ENCODE data around the gene SLC50A1.

Gene SLC50A1

DNA sequence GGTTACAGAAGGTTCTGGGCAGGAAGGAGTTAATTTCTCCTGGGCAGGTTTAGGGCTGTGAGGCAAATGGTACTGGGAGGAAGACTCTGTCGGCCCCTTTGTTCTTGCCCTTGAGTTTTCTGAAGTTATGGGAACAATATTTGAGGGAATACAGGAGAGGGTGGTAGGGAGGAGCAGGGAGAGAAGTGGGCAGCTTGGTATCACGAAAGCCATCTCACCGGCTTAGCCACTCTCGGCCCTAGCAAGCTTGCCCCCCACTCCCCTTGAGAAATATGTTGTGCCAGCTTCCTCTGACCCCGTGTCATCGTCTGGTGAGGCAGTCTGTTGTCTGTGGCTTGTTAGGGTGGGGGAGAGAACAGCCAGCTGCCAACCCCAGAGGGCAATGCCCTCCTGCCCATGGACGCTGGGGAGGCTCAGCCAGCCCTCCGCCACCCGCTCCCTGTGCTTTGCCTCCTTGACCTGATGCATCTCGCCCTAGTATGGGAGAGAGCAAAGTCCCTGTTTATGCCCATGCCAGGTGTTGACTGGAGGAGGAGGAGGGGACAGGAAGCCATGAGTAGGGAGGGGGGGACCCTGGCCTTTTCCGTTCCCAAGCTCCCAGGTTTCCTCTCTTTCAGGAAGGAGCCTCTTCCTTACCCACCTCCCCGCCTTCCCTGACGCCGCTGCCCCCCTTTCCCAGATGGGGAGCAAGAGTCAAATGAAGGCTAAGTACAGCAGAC is 6.7 kb upstream of the SLC50A1 start:
- H3K27ac ChIP-seq (ENCODE audit: poor library complexity, severe bottlenecking), result peak overlapping the region; percentile 91
- TF ChIP-seq, protein P1, sequence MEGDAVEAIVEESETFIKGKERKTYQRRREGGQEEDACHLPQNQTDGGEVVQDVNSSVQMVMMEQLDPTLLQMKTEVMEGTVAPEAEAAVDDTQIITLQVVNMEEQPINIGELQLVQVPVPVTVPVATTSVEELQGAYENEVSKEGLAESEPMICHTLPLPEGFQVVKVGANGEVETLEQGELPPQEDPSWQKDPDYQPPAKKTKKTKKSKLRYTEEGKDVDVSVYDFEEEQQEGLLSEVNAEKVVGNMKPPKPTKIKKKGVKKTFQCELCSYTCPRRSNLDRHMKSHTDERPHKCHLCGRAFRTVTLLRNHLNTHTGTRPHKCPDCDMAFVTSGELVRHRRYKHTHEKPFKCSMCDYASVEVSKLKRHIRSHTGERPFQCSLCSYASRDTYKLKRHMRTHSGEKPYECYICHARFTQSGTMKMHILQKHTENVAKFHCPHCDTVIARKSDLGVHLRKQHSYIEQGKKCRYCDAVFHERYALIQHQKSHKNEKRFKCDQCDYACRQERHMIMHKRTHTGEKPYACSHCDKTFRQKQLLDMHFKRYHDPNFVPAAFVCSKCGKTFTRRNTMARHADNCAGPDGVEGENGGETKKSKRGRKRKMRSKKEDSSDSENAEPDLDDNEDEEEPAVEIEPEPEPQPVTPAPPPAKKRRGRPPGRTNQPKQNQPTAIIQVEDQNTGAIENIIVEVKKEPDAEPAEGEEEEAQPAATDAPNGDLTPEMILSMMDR (IDR thresholded peaks at IDR 0.05; ENCODE audit: poor library complexity, severe bottlenecking), result no peak
- H3K9me3 ChIP-seq (ENCODE audit: severe bottlenecking), result no peaks in the 10 kb centered on the region
- ATAC-seq (ENCODE audit: low read depth) (no peak), DNase-seq (ENCODE audit: low spot score) (no peak)
- peaks cover 45% of the 10 kb centered on the region for H3K4me1 ChIP-seq (ENCODE audit: insufficient read depth, poor library complexity, severe bottlenecking)
- H3K27me3 ChIP-seq (ENCODE audit: insufficient read depth, poor library complexity, severe bottlenecking), result no peaks in the 10 kb centered on the region
- H3K36me3 ChIP-seq (ENCODE audit: low read depth), result peaks cover 35% of the 10 kb centered on the region
- peak overlapping the region; percentile 64 for H3K4me3 ChIP-seq (ENCODE audit: severe bottlenecking)

DNA sequence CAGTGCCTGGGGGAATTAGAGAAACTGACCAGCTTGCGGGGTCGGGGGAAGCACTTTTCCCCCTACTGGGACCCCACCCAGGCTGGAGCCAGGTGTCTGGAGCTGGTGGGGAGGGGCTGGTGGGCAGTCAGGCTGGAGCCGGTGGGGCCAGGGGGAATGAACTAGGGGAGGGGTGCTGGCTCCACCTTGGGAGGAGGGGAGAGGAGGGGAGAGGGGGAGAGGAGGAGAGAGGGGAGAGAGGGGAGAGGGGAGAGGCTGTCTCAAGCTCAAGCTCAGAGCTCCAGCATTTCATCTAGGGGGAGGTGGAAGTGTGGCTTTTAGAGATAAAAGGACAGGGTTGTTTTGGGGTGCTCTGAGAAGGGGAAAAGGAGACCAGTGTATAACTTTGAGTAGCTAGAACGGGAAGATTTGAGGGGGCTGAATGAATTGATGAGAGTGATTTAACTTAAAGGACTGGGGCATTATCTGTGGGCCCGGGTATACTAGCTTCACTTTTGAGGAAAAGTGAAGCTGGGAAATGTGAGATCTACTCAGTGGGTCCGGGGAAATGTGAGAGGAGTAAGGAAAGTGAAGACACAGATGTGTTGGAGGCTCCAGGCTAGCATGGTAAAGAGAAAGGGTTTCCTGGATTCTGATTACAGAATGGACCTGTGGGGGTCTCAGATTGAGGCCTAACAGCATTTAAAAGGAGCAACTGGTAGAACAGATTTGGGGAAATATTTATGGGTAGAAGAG is 5.2 kb upstream of the SLC50A1 start:
- peaks cover 36% of the 10 kb centered on the region for H3K4me1 ChIP-seq (ENCODE audit: insufficient read depth, poor library complexity, severe bottlenecking)
- DNase-seq (ENCODE audit: low spot score), result no peak
- H3K4me3 ChIP-seq (ENCODE audit: severe bottlenecking), result peak overlapping the region; percentile 64

DNA sequence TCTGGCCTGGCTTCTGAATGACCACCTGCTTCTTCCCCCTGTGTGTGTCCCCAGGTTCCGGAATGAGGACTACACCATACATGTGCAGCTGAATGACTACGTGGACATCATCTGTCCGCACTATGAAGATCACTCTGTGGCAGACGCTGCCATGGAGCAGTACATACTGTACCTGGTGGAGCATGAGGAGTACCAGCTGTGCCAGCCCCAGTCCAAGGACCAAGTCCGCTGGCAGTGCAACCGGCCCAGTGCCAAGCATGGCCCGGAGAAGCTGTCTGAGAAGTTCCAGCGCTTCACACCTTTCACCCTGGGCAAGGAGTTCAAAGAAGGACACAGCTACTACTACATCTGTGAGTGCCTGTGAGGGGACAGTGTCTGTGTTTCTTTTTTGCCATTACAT is 4.4 kb upstream of the SLC50A1 start:
- peak overlapping the region; percentile 91 for H3K27ac ChIP-seq (ENCODE audit: poor library complexity, severe bottlenecking)
- H3K36me3 ChIP-seq (ENCODE audit: low read depth), result peaks cover 44% of the 10 kb centered on the region
- H3K4me3 ChIP-seq (ENCODE audit: severe bottlenecking), result no peak overlapping the region
- TF ChIP-seq, protein P1 (IDR thresholded peaks at IDR 0.05; ENCODE audit: poor library complexity, severe bottlenecking), result no peak
- no peaks in the 10 kb centered on the region for H3K27me3 ChIP-seq (ENCODE audit: insufficient read depth, poor library complexity, severe bottlenecking)
- ATAC-seq (ENCODE audit: low read depth) (no peak), DNase-seq (ENCODE audit: low spot score) (no peak)
- H3K9me3 ChIP-seq (ENCODE audit: severe bottlenecking), result no peaks in the 10 kb centered on the region
- peaks cover 27% of the 10 kb centered on the region for H3K4me1 ChIP-seq (ENCODE audit: insufficient read depth, poor library complexity, severe bottlenecking)

More for the DNA sequence above, 5.2 kb upstream of the SLC50A1 start:
- Histone ChIP-seq H3K36me3 (ENCODE audit: low read depth) (peaks cover 44% of the 10 kb centered on the region), H3K27me3 (ENCODE audit: insufficient read depth, poor library complexity, severe bottlenecking) (no peaks in the 10 kb centered on the region), H3K27ac (ENCODE audit: poor library complexity, severe bottlenecking) (peak overlapping the region; percentile 91), H3K9me3 (ENCODE audit: severe bottlenecking) (no peaks in the 10 kb centered on the region)
- TF ChIP-seq, protein P1 (IDR thresholded peaks at IDR 0.05; ENCODE audit: poor library complexity, severe bottlenecking), result no peak
- ATAC-seq (ENCODE audit: low read depth), result no peak

DNA sequence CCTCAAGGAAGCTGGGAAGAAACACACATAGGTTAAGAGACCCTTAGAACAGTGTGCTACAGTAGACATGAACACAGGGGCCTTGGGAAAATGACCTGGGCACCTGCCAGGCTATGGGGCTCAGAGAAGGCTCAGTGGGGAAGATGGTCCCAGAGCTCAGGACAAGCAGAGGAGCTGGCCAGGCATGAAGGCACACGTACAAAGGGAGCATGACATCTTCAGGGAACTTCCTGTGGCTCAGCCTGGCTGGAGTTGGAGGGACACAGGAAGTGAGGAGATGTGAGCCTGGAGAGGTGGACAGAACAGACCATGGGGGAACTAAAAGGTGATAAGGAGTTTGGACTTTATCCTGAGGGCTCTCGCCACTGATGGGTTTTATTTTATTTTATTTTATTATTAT is 3.8 kb upstream of the SLC50A1 start:
- H3K9me3 ChIP-seq (ENCODE audit: severe bottlenecking), result no peaks in the 10 kb centered on the region
- H3K36me3 ChIP-seq (ENCODE audit: low read depth), result peaks cover 44% of the 10 kb centered on the region
- H3K4me3 ChIP-seq (ENCODE audit: severe bottlenecking), result no peak overlapping the region
- no peaks in the 10 kb centered on the region for H3K27me3 ChIP-seq (ENCODE audit: insufficient read depth, poor library complexity, severe bottlenecking)
- ATAC-seq (ENCODE audit: low read depth), result no peak
- TF ChIP-seq, protein P1 (IDR thresholded peaks at IDR 0.05; ENCODE audit: poor library complexity, severe bottlenecking), result no peak
- DNase-seq (ENCODE audit: low spot score), result no peak
- peaks cover 22% of the 10 kb centered on the region for H3K4me1 ChIP-seq (ENCODE audit: insufficient read depth, poor library complexity, severe bottlenecking)
- peak overlapping the region; percentile 91 for H3K27ac ChIP-seq (ENCODE audit: poor library complexity, severe bottlenecking)
